ENCODE measurements around the gene SLC9A9. TPM values are rescaled to one million over a fixed set of nuclear protein-coding genes. Genes with fewer than 3 reads are reported as not detected.

The SLC9A9 gene
- total RNA-seq, 3 donors from 2014 or later: 6.2 to 17.3 (median 7.8) TPM

GRCh38 chr3:143763564-143764162 lies 84.6 kb downstream of the SLC9A9 start:
- H3K9me3 ChIP-seq: no peaks in the 10 kb centered on the region
- intact Hi-C loops (cut with DNase I; ENCODE audit: low total_unique reads): no loop called here

GRCh38 chr3:143757691-143758090 lies 90.6 kb downstream of the SLC9A9 start:
- Histone ChIP-seq H3K36me3 (no peaks in the 10 kb centered on the region), H3K27me3 (no peaks in the 10 kb centered on the region), H3K4me1 (no peaks in the 10 kb centered on the region), H3K9me3 (no peaks in the 10 kb centered on the region), H3K27ac (no peak overlapping the region), H3K4me3 (no peak overlapping the region)
- intact Hi-C loops (cut with DNase I; ENCODE audit: low total_unique reads): no loop called here
- no peak for TF ChIP-seq POLR2AphosphoS5 (IDR thresholded peaks at IDR 0.05)
- TF ChIP-seq POLR2A (IDR thresholded peaks at IDR 0.05): no peak
- TF ChIP-seq CTCF (IDR thresholded peaks at IDR 0.05): no peak
- no peak for DNase-seq (ENCODE audit: low spot score in 2 of 2)

More at GRCh38 chr3:143763564-143764162, 84.6 kb downstream of the SLC9A9 start:
- DNase-seq (ENCODE audit: low spot score in 2 of 2): no peak
- TF ChIP-seq CTCF (IDR thresholded peaks at IDR 0.05) (no peak), POLR2AphosphoS5 (IDR thresholded peaks at IDR 0.05) (no peak), POLR2A (IDR thresholded peaks at IDR 0.05) (no peak)
- Histone ChIP-seq H3K27me3 (no peaks in the 10 kb centered on the region), H3K27ac (no peak overlapping the region), H3K4me1 (no peaks in the 10 kb centered on the region), H3K4me3 (no peak overlapping the region), H3K36me3 (no peaks in the 10 kb centered on the region)

- Histone ChIP-seq H3K4me3 (no peak overlapping the region), H3K9me3 (no peaks in the 10 kb centered on the region), H3K27me3 (no peaks in the 10 kb centered on the region), H3K36me3 (no peaks in the 10 kb centered on the region), H3K4me1 (no peaks in the 10 kb centered on the region), H3K27ac (no peak overlapping the region)
- intact Hi-C loops (cut with DNase I; ENCODE audit: low total_unique reads): no loop called here
- no peak for TF ChIP-seq CTCF (IDR thresholded peaks at IDR 0.05)
- TF ChIP-seq POLR2AphosphoS5 (IDR thresholded peaks at IDR 0.05): no peak
- no peak for TF ChIP-seq POLR2A (IDR thresholded peaks at IDR 0.05)
- DNase-seq (ENCODE audit: low spot score in 2 of 2): no peak
Measured at GRCh38 chr3:143755978-143756377, 92.3 kb downstream of the SLC9A9 start.

- Histone ChIP-seq H3K4me3 (no peak overlapping the region), H3K4me1 (no peaks in the 10 kb centered on the region), H3K36me3 (no peaks in the 10 kb centered on the region), H3K27me3 (no peaks in the 10 kb centered on the region), H3K27ac (no peak overlapping the region), H3K9me3 (no peaks in the 10 kb centered on the region)
- DNase-seq (ENCODE audit: low spot score in 2 of 2): no peak
- intact Hi-C loops (cut with DNase I; ENCODE audit: low total_unique reads): no loop called here
- no peak for TF ChIP-seq POLR2A (IDR thresholded peaks at IDR 0.05)
- no peak for TF ChIP-seq CTCF (IDR thresholded peaks at IDR 0.05)
- no peak for TF ChIP-seq POLR2AphosphoS5 (IDR thresholded peaks at IDR 0.05)
Measured at GRCh38 chr3:143754090-143754489, 94.2 kb downstream of the SLC9A9 start.

GRCh38 chr3:143753456-143753855 lies 94.8 kb downstream of the SLC9A9 start:
- intact Hi-C loops (cut with DNase I; ENCODE audit: low total_unique reads): no loop called here
- no peaks in the 10 kb centered on the region for H3K36me3 ChIP-seq
- TF ChIP-seq POLR2AphosphoS5 (IDR thresholded peaks at IDR 0.05): no peak
- no peak for TF ChIP-seq POLR2A (IDR thresholded peaks at IDR 0.05)
- no peak overlapping the region for H3K4me3 ChIP-seq
- H3K27ac ChIP-seq: no peak overlapping the region
- no peak for DNase-seq (ENCODE audit: low spot score in 2 of 2)
- no peaks in the 10 kb centered on the region for H3K27me3 ChIP-seq
- H3K4me1 ChIP-seq: no peaks in the 10 kb centered on the region
- no peaks in the 10 kb centered on the region for H3K9me3 ChIP-seq

Data from breast epithelium (tissue), 4 donors.